ENCODE results near the gene BHLHA15. TPM values are rescaled to one million over a fixed set of nuclear protein-coding genes. Genes with fewer than 3 reads are reported as not detected.

BHLHA15 gene
- total and polyA plus RNA-seq, 9 of the 15 experiments (the other 6 are each of a cell fraction or from before 2014, with no cell fraction given): 0.22 to 2.0 (median 1.1) TPM; not detected in 4

DNA sequence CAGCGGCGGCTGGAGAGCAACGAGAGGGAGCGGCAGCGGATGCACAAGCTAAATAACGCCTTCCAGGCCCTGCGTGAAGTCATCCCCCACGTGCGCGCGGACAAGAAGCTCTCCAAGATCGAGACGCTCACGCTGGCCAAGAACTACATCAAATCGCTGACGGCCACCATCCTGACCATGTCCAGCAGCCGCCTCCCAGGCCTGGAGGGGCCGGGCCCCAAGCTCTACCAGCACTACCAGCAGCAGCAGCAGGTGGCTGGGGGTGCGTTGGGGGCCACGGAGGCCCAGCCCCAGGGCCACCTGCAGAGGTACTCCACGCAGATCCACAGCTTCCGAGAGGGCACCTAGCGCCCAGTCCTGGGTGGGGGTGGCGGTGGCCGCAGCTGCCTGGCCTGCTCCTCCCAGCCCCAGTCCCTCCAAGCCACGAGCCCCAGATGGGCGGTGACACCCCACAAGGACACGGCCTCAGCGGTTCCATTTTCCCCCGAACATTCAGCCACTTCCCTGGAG is 1.3 kb downstream of the BHLHA15 start:
- CTCF ChIA-PET (ENCODE audit: low intra/inter-chr PET ratio): no interaction called here
- Histone ChIP-seq H3K27me3 (ENCODE audit: control insufficient read depth in 2 of 2, insufficient read depth in 2 of 2, low read length in 2 of 2) (peaks cover 14 to 31% of the 10 kb centered on the region in 2 experiments; a peak in 4 of 5 replicates), H3K9me1 (ENCODE audit: control insufficient read depth, insufficient read depth, low read length) (no peaks in the 10 kb centered on the region), H3K79me2 (ENCODE audit: control insufficient read depth, insufficient read depth, low read length) (no peaks in the 10 kb centered on the region), H2AFZ (ENCODE audit: low read depth, low read length) (no peak overlapping the region), H3K4me2 (ENCODE audit: insufficient read depth, low read length) (no peak overlapping the region), H3K9ac (ENCODE audit: insufficient read depth in 1 of 2, low read depth in 2 of 2, low read length in 2 of 2) (no peak overlapping the region), H3K4me1 (replicated peaks in 1 of 2; ENCODE audit: control insufficient read depth in 2 of 2, insufficient read depth in 2 of 2, low read length in 2 of 2) (peaks cover 2 to 45% of the 10 kb centered on the region in 2 experiments; a peak in 4 of 5 replicates), H3K27ac (ENCODE audit: extremely low read depth, low read depth, low read length) (no peak overlapping the region), H3K36me3 (ENCODE audit: control insufficient read depth, insufficient read depth, low read length) (peaks cover 6% of the 10 kb centered on the region; the same call in 1 of the 3 replicates), H3K9me3 (replicated peaks; ENCODE audit: control insufficient read depth, insufficient read depth, low read depth, low read length) (no peaks in the 10 kb centered on the region), H4K20me1 (replicated peaks; ENCODE audit: control insufficient read depth, insufficient read depth, low read length) (peaks cover 12% of the 10 kb centered on the region), H3K4me3 (no peak overlapping the region)
- no peak for ATAC-seq
- POLR2A ChIA-PET: interaction anchor here (0.6 kb wide), 1 partner anchor 31 kb away, joined by 3 read pairs; no protein-coding TSS in a partner anchor
- no TSS peak for BruUV-seq (replicated peaks)
- intact Hi-C loops (cut with micrococcal nuclease): no loop called here
- no peak for FAIRE-seq
- DNase-seq (ENCODE audit: extremely low read depth in 1 of 4, low spot score in 3 of 4): no peak
- in situ Hi-C loops (cut with MboI): no loop called here
- 77% methylated on average over 29 of the region's 30 CpGs for WGBS (ENCODE audit: insufficient coverage, low coverage, missing lambda C conversion rate)
- TF ChIP-seq TBP (optimal IDR thresholded peaks at IDR 0.05; ENCODE audit: low read depth, low read length) (no peak), HMG20A (CRISPR knock-in tag; conservative IDR thresholded peaks at IDR 0.05) (no peak), PHB (CRISPR knock-in tag; IDR thresholded peaks at IDR 0.05) (no peak), E2F1 (CRISPR knock-in tag; IDR thresholded peaks at IDR 0.05) (no peak), CBX2 (IDR thresholded peaks at IDR 0.05; ENCODE audit: insufficient read depth, low read length, poor library complexity, severe bottlenecking) (no peak), ZNF197 (CRISPR knock-in tag; IDR thresholded peaks at IDR 0.05; ENCODE audit: low read depth) (no peak), ZNF253 (CRISPR knock-in tag; conservative IDR thresholded peaks at IDR 0.05) (no peak), BACH1 (tag; IDR thresholded peaks at IDR 0.05) (no peak), XRCC4 (IDR thresholded peaks at IDR 0.05; ENCODE audit: extremely low read depth, insufficient read depth, insufficient read length) (no peak), MEF2A (IDR thresholded peaks at IDR 0.05; ENCODE audit: control insufficient read depth, low read depth, low read length) (no peak), ZNF551 (CRISPR knock-in tag; IDR thresholded peaks at IDR 0.05) (no peak), RB1 (IDR thresholded peaks at IDR 0.05; ENCODE audit: low read depth) (no peak)
- TF ChIP-seq, protein P1, sequence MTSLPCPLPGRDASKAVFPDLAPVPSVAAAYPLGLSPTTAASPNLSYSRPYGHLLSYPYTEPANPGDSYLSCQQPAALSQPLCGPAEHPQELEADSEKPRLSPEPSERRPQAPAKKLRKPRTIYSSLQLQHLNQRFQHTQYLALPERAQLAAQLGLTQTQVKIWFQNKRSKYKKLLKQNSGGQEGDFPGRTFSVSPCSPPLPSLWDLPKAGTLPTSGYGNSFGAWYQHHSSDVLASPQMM (CRISPR knock-in tag; IDR thresholded peaks at IDR 0.05): no peak

Measured in K562 (cell line).